HL-60 (cell line): ENCODE data around the gene KLC3.
"Not testable (repeated sequence)": the region's sequence is repeated elsewhere in the genome, so short reads cannot be mapped to it uniquely, and the experiment has no call there.

ENCODE experiments used
- GABPA ChIP-seq: IDR thresholded peaks from 2 replicates; pipeline ENCODE4 v1.6.1; 2012; ENCODE audit warnings: low read depth
- POLR2AphosphoS5 ChIP-seq: IDR thresholded peaks from 2 replicates; pipeline ENCODE4 v1.6.1; 2012; ENCODE audit warnings: low read depth
- TF ChIP-seq, protein P1 (sequence below): IDR thresholded peaks from one replicate; pipeline ENCODE4 v1.5.1; 2011; ENCODE audit warnings: low read length, control low read depth, inconsistent platforms; ENCODE audit not compliant: insufficient read depth
- TF ChIP-seq, protein P2 (sequence below): IDR thresholded peaks from 2 replicates; pipeline ENCODE4 v1.6.1; 2012; ENCODE audit warnings: low read depth; ENCODE audit not compliant: insufficient replicate concordance

DNA sequence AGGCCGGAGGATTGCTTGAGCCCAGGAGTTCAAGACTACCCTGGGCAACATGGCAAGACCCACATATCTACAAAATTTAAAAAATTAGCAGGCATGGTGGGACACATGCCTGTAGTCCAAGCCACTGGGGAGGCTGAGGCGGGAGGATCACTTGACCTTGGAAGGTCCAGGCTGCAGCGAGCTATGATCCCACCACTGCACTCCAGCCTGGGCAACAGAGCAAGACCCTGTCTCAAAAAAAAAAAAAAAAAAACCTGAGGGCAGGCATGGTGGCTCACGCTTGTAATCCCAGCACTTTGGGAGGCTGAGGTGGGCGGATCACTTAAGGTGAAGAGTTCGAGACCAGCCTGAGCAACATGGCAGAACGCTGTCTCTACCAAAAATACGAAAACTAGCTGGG is 31.2 kb upstream of the KLC3 start:
- TF ChIP-seq, protein P1, sequence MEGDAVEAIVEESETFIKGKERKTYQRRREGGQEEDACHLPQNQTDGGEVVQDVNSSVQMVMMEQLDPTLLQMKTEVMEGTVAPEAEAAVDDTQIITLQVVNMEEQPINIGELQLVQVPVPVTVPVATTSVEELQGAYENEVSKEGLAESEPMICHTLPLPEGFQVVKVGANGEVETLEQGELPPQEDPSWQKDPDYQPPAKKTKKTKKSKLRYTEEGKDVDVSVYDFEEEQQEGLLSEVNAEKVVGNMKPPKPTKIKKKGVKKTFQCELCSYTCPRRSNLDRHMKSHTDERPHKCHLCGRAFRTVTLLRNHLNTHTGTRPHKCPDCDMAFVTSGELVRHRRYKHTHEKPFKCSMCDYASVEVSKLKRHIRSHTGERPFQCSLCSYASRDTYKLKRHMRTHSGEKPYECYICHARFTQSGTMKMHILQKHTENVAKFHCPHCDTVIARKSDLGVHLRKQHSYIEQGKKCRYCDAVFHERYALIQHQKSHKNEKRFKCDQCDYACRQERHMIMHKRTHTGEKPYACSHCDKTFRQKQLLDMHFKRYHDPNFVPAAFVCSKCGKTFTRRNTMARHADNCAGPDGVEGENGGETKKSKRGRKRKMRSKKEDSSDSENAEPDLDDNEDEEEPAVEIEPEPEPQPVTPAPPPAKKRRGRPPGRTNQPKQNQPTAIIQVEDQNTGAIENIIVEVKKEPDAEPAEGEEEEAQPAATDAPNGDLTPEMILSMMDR = not testable (repeated sequence)
- TF ChIP-seq, protein P2, sequence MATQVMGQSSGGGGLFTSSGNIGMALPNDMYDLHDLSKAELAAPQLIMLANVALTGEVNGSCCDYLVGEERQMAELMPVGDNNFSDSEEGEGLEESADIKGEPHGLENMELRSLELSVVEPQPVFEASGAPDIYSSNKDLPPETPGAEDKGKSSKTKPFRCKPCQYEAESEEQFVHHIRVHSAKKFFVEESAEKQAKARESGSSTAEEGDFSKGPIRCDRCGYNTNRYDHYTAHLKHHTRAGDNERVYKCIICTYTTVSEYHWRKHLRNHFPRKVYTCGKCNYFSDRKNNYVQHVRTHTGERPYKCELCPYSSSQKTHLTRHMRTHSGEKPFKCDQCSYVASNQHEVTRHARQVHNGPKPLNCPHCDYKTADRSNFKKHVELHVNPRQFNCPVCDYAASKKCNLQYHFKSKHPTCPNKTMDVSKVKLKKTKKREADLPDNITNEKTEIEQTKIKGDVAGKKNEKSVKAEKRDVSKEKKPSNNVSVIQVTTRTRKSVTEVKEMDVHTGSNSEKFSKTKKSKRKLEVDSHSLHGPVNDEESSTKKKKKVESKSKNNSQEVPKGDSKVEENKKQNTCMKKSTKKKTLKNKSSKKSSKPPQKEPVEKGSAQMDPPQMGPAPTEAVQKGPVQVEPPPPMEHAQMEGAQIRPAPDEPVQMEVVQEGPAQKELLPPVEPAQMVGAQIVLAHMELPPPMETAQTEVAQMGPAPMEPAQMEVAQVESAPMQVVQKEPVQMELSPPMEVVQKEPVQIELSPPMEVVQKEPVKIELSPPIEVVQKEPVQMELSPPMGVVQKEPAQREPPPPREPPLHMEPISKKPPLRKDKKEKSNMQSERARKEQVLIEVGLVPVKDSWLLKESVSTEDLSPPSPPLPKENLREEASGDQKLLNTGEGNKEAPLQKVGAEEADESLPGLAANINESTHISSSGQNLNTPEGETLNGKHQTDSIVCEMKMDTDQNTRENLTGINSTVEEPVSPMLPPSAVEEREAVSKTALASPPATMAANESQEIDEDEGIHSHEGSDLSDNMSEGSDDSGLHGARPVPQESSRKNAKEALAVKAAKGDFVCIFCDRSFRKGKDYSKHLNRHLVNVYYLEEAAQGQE = not testable (repeated sequence)
- TF ChIP-seq POLR2AphosphoS5, GABPA: not testable (repeated sequence)
